ENCODE data around the gene USP25.

The USP25 gene

DNA sequence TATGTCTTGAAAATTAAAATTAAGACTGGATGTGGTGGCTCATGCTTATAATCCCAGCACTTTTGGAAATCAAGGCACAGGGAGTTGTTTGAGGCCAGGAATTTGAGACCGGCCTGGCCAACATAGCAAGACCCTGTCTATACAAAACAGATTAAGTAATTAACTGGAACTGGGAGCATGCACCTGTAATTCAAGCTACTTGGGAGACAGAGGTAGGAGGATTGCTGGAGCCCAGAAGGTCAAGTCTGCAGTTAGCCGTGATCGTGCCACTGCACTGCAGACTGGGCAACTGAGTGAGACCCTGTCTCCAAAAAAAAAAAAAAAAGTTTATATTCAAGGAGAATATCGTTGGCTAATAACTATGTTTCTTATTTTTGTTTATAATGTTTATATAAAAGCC lies 139.2 kb downstream of the USP25 start:
- no peak for DNase-seq (ENCODE audit: low spot score)

DNA sequence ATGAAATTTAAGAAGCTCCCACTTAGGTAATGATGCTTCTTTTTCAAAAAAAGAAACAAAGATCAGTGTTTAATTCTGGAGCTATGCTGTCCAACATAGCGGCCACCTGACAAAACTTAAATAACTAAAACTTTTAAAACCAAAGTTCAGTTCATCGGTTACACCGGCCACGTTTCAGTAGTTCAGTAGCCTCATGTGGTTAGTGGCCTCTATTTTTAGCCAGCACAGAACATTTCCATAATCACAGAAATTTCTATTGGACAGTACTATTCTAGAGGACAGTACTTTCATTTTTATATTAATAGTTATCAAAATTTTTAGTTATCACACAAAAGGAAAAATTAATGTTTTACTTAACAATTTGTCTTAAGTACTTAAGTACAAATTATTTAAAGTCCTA lies 141.0 kb downstream of the USP25 start:
- DNase-seq (ENCODE audit: low spot score): no peak

DNA sequence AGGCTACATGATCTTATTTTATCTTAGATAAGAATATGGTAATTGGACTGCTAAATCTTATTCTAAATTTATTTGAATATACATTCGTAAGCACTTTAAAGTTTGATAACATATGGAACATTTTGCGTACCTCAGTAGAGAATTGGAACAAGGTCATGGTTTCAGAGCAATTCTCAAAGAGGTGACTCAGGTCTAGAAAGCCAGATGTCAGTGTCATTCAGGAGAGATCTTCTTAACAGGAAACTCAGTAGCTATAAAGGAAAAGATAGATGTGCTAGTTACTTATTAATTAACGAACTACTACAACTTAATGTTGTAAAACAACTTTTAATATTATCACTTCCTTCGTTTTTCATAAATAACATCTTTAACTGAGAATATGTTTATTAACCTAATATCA lies 142.5 kb downstream of the USP25 start:
- no peak for DNase-seq (ENCODE audit: low spot score)

DNA sequence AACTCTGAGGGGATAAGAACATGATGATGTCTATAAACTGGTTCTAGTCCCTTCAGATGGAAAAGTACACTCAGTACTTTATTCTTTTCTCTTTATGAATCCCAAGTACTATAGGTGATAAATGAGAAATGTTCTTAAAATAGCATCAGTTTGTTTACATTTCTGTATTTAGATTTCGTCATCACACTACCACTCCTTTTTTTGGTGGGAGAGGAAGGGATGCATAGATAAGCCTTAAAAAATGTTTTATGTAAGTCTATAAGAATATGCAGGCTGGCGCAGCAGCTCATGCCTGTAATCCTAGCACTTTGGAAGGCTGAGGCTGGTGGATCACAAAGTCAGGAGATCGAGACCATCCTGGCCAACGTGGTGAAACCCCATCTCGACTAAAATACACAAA lies 144.8 kb downstream of the USP25 start:
- DNase-seq (ENCODE audit: low spot score): no peak

DNA sequence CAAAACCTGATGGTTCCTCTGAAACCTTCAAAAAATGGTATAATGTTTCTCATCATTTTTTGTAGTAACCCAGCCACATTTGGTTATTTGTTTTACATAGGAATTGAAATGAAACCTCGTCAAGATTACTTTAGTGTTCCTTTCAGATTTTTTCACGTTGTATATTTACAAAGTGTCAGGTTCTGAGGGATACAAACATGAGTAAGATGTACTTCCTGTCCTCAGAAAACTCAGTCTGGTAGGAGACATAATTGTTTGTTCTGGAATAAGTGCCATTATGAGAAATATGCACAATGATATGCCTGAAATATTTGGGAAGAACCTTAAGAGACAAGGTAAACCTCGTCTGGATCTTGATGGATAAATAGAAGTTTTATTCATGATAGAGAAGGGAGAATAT lies 145.5 kb downstream of the USP25 start:
- DNase-seq (ENCODE audit: low spot score): no peak

DNA sequence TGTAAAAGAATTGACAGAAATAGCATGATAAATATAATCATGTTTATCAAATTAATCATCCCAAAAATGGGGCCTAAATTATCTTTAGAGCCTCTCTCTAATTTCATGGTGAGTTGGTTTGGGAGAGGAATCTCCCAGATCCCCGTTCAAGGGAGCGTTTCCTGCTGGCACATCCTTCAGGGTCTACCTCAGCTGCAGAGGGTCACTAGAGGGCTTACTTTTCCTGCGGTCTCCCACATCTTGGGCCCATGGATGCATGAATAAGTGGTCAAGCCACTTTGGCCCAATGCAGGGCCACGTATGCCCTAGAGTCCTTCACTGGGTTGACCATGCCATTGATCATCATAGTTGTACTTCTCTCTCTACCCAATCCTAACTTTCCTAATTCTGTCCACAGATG lies 164.1 kb downstream of the USP25 start:
- DNase-seq (ENCODE audit: low spot score): no peak

DNA sequence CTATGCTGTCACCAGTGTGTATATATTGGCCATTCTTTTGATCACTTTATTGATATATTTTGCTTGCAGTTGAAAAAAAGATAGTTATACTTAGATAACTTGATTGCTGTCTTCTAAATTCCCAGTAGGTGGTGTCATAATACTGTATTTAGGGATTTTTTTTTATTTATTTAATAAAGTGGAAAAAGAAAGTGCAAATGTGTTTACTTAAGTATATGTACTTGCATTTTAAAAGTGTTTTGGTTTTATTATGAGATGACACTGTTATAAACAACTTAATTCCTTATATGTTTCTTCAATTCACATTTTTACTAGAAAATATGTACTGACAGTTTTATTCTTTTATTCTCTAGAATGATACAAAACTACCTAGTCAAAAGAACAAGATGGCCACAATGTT lies 164.8 kb downstream of the USP25 start:
- no peak for DNase-seq (ENCODE audit: low spot score)

DNA sequence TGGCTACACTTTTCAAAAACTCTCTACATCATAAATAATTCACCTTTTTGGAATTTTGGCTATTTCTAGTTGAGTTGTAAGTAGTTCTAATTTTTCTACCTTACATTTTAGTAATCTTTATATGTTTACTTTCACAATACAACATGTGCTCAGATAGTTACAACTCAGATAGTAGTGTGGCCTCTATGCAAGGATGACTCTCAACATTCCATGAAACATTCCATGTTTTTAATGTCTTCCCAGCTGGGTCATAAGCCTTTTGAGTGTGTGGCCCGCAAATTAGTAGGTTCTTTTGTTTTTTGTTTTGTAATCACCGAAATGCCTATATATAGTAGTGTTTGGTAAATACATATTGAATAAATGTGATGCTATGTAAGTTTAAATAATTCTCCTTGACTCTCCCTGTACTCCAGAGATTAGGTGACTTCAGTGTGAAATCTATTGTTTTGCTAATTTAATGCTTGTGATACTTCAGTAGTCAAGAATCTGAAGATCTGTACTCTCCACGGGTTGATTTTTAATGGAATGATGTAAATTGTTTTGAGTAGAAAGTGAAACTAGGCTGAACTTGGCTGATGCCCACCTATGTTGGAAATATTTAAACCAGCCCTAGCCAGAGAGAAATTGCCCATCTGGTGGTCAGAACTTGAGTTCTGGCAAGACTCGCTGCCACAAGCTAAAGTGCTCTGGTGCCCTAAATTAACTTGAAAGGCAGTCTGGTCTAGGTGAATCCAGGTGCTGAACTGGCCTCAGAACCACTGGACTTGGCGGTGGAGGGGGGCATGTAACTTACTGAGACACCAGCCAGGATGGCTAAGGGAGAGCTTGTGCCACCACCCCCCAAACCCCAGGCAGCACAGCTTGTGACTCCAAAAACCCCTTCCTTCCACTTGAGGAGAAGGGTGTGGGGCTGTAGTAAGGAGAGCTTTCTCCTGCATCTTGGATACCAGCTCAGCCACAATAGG lies 165.6 kb downstream of the USP25 start:
- no peak for DNase-seq (ENCODE audit: low spot score)

DNA sequence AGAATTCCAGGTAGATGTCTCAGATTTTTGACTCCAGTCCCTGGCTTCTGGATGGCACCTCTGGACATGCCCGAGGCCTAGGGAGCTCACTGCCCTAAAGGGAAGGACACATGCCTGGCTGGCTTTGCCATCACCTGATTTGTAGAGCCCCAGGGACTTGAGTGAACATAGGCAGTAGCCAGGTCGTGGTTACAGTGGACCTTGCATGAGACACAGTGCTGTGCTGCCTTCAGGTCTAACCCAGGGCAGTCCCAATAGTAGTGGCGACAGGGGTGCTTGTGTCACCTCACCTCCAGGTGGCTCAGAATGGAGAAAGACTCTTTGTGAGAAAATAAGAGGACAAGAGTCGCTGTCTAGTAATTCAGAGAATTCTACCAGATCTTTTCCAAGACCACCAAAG lies 166.7 kb downstream of the USP25 start:
- DNase-seq (ENCODE audit: low spot score): no peak

DNA sequence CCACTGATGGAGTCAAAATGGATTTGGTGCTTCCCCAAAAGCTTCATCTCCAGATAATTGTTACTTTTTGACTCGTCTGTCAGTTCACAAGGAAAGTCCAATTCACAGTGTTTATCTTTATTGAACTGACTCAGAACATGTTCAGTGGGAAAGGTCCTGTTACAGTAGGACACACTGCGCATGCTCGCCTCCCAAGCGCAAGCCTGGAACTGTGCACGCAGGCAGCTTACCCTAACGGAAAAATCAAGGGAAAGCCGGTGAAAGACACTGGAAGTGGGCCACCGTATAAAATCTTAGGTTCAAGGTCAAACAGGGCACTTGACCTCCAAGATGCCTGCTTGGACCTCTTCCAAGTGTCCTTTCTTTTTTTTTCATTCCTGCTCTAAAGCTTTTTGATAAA lies 174.6 kb downstream of the USP25 start:
- DNase-seq (ENCODE audit: low spot score): no peak

DNA sequence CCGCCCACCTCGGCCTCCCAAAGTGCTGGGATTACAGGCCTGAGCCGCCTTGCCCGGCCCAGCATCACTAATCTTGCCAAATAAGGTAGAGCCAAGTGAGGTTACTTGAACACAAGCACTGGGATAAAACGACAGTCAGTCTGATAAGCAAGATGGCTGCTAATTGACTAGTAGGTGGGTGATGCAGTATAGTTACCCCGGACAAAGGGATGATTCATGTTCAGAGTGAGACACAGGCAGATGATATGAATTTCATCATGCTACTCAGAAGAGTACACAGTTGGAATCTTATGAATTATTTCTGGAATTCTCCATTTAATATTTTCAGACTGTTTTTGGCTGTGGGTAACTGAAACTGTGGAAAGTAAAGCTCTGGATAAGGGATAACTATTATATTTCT lies 178.4 kb downstream of the USP25 start:
- no peak for DNase-seq (ENCODE audit: low spot score)

DNA sequence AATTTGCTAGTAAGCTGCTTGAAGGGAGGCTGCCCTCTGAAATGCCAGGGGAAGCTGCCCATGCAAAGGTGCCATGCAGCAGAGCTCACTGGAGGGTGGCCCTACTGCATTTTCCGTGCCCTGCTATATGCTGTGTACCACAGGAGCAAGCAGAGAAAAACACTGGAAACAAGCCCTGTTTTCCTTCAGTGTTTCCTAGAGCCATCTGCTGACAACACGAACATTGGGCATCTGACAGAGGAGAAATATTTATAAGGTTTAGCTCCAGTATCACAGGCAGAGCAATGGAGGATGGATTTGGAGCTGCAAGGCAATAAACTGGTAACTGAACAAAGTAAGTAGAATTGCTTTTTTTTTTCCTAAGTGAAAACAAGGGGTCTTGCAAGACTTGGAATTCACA lies 198.4 kb downstream of the USP25 start:
- DNase-seq (ENCODE audit: low spot score): no peak

DNA sequence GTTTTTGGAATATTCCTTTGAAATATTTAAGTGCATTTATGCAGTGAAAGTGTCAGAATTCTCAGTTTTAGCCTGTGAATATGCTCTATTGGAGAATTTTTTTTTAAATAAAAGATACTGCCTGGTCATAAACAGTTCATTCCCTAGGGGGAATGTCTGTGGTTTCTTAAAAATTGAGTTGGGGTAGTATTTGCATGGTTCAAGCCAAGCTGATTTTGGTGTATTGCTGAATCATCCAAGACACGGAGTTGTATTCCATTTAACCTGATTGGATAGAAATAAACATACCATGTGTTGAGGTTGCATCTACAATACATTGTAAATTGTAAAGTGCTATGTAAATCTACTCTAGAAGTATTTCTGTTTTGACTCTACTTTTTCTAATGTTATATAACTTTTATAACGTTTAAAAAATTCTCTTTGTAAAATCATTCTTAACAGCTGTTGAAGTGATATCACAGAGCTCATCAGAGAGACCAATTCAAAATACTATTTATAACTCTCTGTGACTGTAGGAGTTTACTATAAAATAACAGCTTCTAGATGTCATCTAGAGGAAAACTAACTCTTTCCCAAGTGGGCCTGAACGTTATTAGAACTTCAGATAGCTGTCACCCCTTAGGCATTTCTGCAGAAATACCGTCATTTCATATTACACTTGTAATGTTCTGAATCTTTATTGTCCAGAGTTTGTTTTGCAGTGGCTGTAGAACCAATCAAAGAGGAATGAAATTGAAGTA lies 199.1 kb downstream of the USP25 start:
- DNase-seq (ENCODE audit: low spot score): no peak

DNA sequence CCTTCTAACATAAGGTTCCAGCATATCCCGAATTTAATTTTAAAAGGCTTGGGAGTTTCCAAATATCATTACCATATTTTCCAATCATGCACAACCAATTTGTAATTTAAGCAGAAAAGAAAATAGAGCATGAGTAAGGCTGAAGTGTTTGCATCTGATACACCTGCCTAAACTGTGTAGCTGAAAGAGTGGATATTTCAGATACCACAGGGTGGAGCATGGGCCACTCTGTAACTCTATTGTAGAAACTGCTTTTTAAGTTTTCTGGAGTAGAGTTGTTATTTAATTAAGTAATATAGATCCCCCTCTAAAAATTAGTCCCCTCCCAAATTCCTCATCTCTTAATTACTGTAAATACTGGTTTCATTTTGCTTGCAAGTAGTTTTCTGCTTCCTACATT lies 199.8 kb downstream of the USP25 start:
- DNase-seq (ENCODE audit: low spot score): no peak
